HG02943 (cell line): ENCODE data around the gene ITPKC.

Experiments
- ATAC-seq: cut with Tn5 transposase; IDR thresholded peaks from one replicate; pipeline ENCODE4 v1.9.1; 2021; ENCODE audit warnings: mild to moderate bottlenecking, low read depth, moderate library complexity; ENCODE audit not compliant: unreplicated experiment

Gene ITPKC

GRCh38 chr19:40739030-40739839, 22.3 kb downstream of the ITPKC start:
- no peak for ATAC-seq

GRCh38 chr19:40739871-40740703, 23.2 kb downstream of the ITPKC start:
- no peak for ATAC-seq

GRCh38 chr19:40740747-40741146, 23.8 kb downstream of the ITPKC start:
- ATAC-seq: no peak

- ATAC-seq: no peak
Measured at GRCh38 chr19:40741527-40742390, 24.8 kb downstream of the ITPKC start.

- ATAC-seq: no peak
Measured at GRCh38 chr19:40742477-40742876, 25.6 kb downstream of the ITPKC start.

GRCh38 chr19:40742886-40743285, 26.0 kb downstream of the ITPKC start:
- ATAC-seq: no peak

- no peak for ATAC-seq
Measured at GRCh38 chr19:40743926-40744325, 27.0 kb downstream of the ITPKC start.

GRCh38 chr19:40744554-40745401, 27.9 kb downstream of the ITPKC start:
- no peak for ATAC-seq

- no peak for ATAC-seq
Measured at GRCh38 chr19:40745402-40745780, 28.5 kb downstream of the ITPKC start.

- ATAC-seq: no peak
Measured at GRCh38 chr19:40747536-40747935, 30.6 kb downstream of the ITPKC start.

- peak; percentile 92 for ATAC-seq
Measured at GRCh38 chr19:40750058-40750873, 33.4 kb downstream of the ITPKC start, which contains the start of gene ACTMAP. Gene ACTMAP (minus strand): TSS chr19:40750477. CDS start chr19:40749803, 674 bp downstream.

GRCh38 chr19:40750874-40751537, 34.1 kb downstream of the ITPKC start, which contains the start of gene SNRPA:
Gene SNRPA (plus strand): TSS chr19:40751203. CDS start chr19:40751409, 206 bp downstream.
- peak; percentile 49 for ATAC-seq

GRCh38 chr19:40752257-40752781, 35.4 kb downstream of the ITPKC start:
- ATAC-seq: no peak

- no peak for ATAC-seq
Measured at GRCh38 chr19:40754611-40755247, 37.8 kb downstream of the ITPKC start.

GRCh38 chr19:40755248-40755624, 38.3 kb downstream of the ITPKC start:
- no peak for ATAC-seq

- no peak for ATAC-seq
Measured at GRCh38 chr19:40755791-40756190, 38.9 kb downstream of the ITPKC start.

- no peak for ATAC-seq
Measured at GRCh38 chr19:40756502-40757110, 39.7 kb downstream of the ITPKC start.
